Activated naive CD8-positive, alpha-beta T cell treated with anti-CD3 and anti-CD28 coated beads, Interleukin-2, amount 50 U/mL, for 24 hours (primary cell): ENCODE data around the gene GPR149.
"Not testable (repeated sequence)": the region's sequence is repeated elsewhere in the genome, so short reads cannot be mapped to it uniquely, and the experiment has no call there.

Experiments
- ATAC-seq: fragments of 150-1000 bp; cut with Tn5 transposase; one replicate; pipeline ENCODE4 v1.10.0; 2021
- DNase-seq: peaks from one replicate; pipeline ENCODE4 v3.0.0; 2021
- H3K27ac Mint-ChIP-seq: one replicate; pipeline ENCODE4 v1.8.0; 2021; ENCODE audit warnings: mild to moderate bottlenecking, mixed read lengths
- H3K27me3 Mint-ChIP-seq: one replicate; pipeline ENCODE4 v1.8.0; 2021; ENCODE audit warnings: mixed read lengths
- H3K36me3 Mint-ChIP-seq: one replicate; pipeline ENCODE4 v1.8.0; 2021; ENCODE audit warnings: low read depth, mixed read lengths
- H3K4me1 Mint-ChIP-seq: one replicate; pipeline ENCODE4 v1.8.0; 2021; ENCODE audit warnings: mixed read lengths
- H3K4me3 Mint-ChIP-seq: one replicate; pipeline ENCODE4 v1.8.0; 2021; ENCODE audit warnings: mild to moderate bottlenecking, moderate library complexity, mixed read lengths
- H3K9me3 Mint-ChIP-seq: one replicate; pipeline ENCODE4 v1.8.0; 2021; ENCODE audit warnings: mixed read lengths

Gene GPR149

GRCh38 chr3:154430014-154430413, at the start of gene GPR149:
GPR149 (minus strand) TSS chr3:154430190; CDS start chr3:154429615, 575 bp downstream.
- Mint-ChIP-seq H3K36me3 (no peaks in the 10 kb centered on the region), H3K27ac (no peak within 1 kb of the TSS), H3K4me1 (no peaks in the 10 kb centered on the region), H3K27me3 (peaks cover 43% of the 10 kb centered on the region), H3K9me3 (no peaks in the 10 kb centered on the region), H3K4me3 (no peak within 1 kb of the TSS)
- DNase-seq (no peak), ATAC-seq (no peak)

GRCh38 chr3:154473769-154474168, 43.8 kb upstream of the GPR149 start:
- Mint-ChIP-seq H3K27me3 (peaks cover 2% of the 10 kb centered on the region), H3K9me3 (peaks cover 5% of the 10 kb centered on the region), H3K36me3 (no peaks in the 10 kb centered on the region), H3K4me1 (no peaks in the 10 kb centered on the region), H3K4me3 (no peak overlapping the region), H3K27ac (no peak overlapping the region)
- ATAC-seq = no peak
- DNase-seq = no peak

GRCh38 chr3:154469585-154469984, 39.6 kb upstream of the GPR149 start:
- DNase-seq (no peak), ATAC-seq (no peak)
- Mint-ChIP-seq H3K36me3 (no peaks in the 10 kb centered on the region), H3K9me3 (peaks cover 5% of the 10 kb centered on the region), H3K27me3 (peaks cover 4% of the 10 kb centered on the region), H3K27ac (no peak overlapping the region), H3K4me3 (no peak overlapping the region), H3K4me1 (no peaks in the 10 kb centered on the region)

- H3K36me3 Mint-ChIP-seq = no peaks in the 10 kb centered on the region
- peaks cover 1% of the 10 kb centered on the region for H3K27me3 Mint-ChIP-seq
- no peaks in the 10 kb centered on the region for H3K4me1 Mint-ChIP-seq
- H3K9me3 Mint-ChIP-seq = no peaks in the 10 kb centered on the region
- no peak for DNase-seq
- no peak overlapping the region for H3K4me3 Mint-ChIP-seq
- ATAC-seq = no peak
- no peak overlapping the region for H3K27ac Mint-ChIP-seq
Observed at GRCh38 chr3:154464440-154465190, 34.6 kb upstream of the GPR149 start.

GRCh38 chr3:154458560-154458959, 28.6 kb upstream of the GPR149 start:
- Mint-ChIP-seq H3K4me3 (no peak overlapping the region), H3K27ac (no peak overlapping the region), H3K4me1 (no peaks in the 10 kb centered on the region), H3K27me3 (no peaks in the 10 kb centered on the region), H3K36me3 (no peaks in the 10 kb centered on the region), H3K9me3 (peaks cover 9% of the 10 kb centered on the region)
- DNase-seq = no peak
- no peak for ATAC-seq

GRCh38 chr3:154439081-154439480, 9.1 kb upstream of the GPR149 start:
- H3K4me3 Mint-ChIP-seq, H3K4me1 Mint-ChIP-seq, H3K9me3 Mint-ChIP-seq, H3K27me3 Mint-ChIP-seq, H3K27ac Mint-ChIP-seq, DNase-seq, ATAC-seq, H3K36me3 Mint-ChIP-seq: not testable (repeated sequence)

GRCh38 chr3:154431043-154431442, 1.1 kb upstream of the GPR149 start:
- no peaks in the 10 kb centered on the region for H3K36me3 Mint-ChIP-seq
- no peak overlapping the region for H3K27ac Mint-ChIP-seq
- H3K9me3 Mint-ChIP-seq = no peaks in the 10 kb centered on the region
- no peak for ATAC-seq
- no peak for DNase-seq
- H3K4me1 Mint-ChIP-seq = no peaks in the 10 kb centered on the region
- H3K27me3 Mint-ChIP-seq = peaks cover 39% of the 10 kb centered on the region
- H3K4me3 Mint-ChIP-seq = no peak overlapping the region

- Mint-ChIP-seq H3K27ac (no peak overlapping the region), H3K9me3 (no peaks in the 10 kb centered on the region), H3K4me1 (no peaks in the 10 kb centered on the region), H3K4me3 (no peak overlapping the region), H3K27me3 (peaks cover 45% of the 10 kb centered on the region), H3K36me3 (no peaks in the 10 kb centered on the region)
- DNase-seq (no peak), ATAC-seq (no peak)
Observed at GRCh38 chr3:154428286-154429206, 1.4 kb downstream of the GPR149 start.

- no peak for ATAC-seq
- H3K27ac Mint-ChIP-seq = no peak overlapping the region
Observed at GRCh38 chr3:154427685-154428285, 2.2 kb downstream of the GPR149 start.

GRCh38 chr3:154422694-154423093, 7.3 kb downstream of the GPR149 start:
- DNase-seq = no peak

More at GRCh38 chr3:154427685-154428285, 2.2 kb downstream of the GPR149 start:
- H3K36me3 Mint-ChIP-seq = no peaks in the 10 kb centered on the region
- no peaks in the 10 kb centered on the region for H3K4me1 Mint-ChIP-seq
- no peaks in the 10 kb centered on the region for H3K9me3 Mint-ChIP-seq
- H3K27me3 Mint-ChIP-seq = peaks cover 47% of the 10 kb centered on the region
- H3K4me3 Mint-ChIP-seq = no peak overlapping the region
- DNase-seq = no peak

GRCh38 chr3:154421083-154421482, 8.9 kb downstream of the GPR149 start:
- peaks cover 3% of the 10 kb centered on the region for H3K9me3 Mint-ChIP-seq
- DNase-seq (no peak), ATAC-seq (no peak)
- H3K4me1 Mint-ChIP-seq = no peaks in the 10 kb centered on the region
- no peak overlapping the region for H3K27ac Mint-ChIP-seq
- no peaks in the 10 kb centered on the region for H3K36me3 Mint-ChIP-seq
- peaks cover 8% of the 10 kb centered on the region for H3K27me3 Mint-ChIP-seq
- no peak overlapping the region for H3K4me3 Mint-ChIP-seq

More at GRCh38 chr3:154422694-154423093, 7.3 kb downstream of the GPR149 start:
- no peaks in the 10 kb centered on the region for H3K4me1 Mint-ChIP-seq
- peaks cover under 1% of the 10 kb centered on the region for H3K9me3 Mint-ChIP-seq
- H3K4me3 Mint-ChIP-seq = no peak overlapping the region
- H3K36me3 Mint-ChIP-seq = no peaks in the 10 kb centered on the region
- ATAC-seq = no peak
- H3K27ac Mint-ChIP-seq = no peak overlapping the region
- H3K27me3 Mint-ChIP-seq = peaks cover 22% of the 10 kb centered on the region

- ATAC-seq = no peak
Observed at GRCh38 chr3:154398084-154398967, 31.7 kb downstream of the GPR149 start.

GRCh38 chr3:154389861-154390260, 40.1 kb downstream of the GPR149 start:
- Mint-ChIP-seq H3K27me3 (peaks cover 7% of the 10 kb centered on the region), H3K27ac (no peak overlapping the region), H3K4me3 (no peak overlapping the region), H3K9me3 (peaks cover 11% of the 10 kb centered on the region), H3K4me1 (no peaks in the 10 kb centered on the region), H3K36me3 (no peaks in the 10 kb centered on the region)
- ATAC-seq = no peak
- no peak for DNase-seq

More at GRCh38 chr3:154398084-154398967, 31.7 kb downstream of the GPR149 start:
- H3K4me1 Mint-ChIP-seq = no peaks in the 10 kb centered on the region
- DNase-seq = no peak
- no peak overlapping the region for H3K4me3 Mint-ChIP-seq
- H3K27ac Mint-ChIP-seq = no peak overlapping the region
- H3K27me3 Mint-ChIP-seq = peaks cover 1% of the 10 kb centered on the region
- no peaks in the 10 kb centered on the region for H3K36me3 Mint-ChIP-seq
- H3K9me3 Mint-ChIP-seq = no peaks in the 10 kb centered on the region

GRCh38 chr3:154384479-154384878, 45.5 kb downstream of the GPR149 start:
- H3K27me3 Mint-ChIP-seq = peaks cover 2% of the 10 kb centered on the region
- DNase-seq (no peak), ATAC-seq (no peak)
- H3K27ac Mint-ChIP-seq = no peak overlapping the region
- H3K9me3 Mint-ChIP-seq = no peaks in the 10 kb centered on the region
- no peaks in the 10 kb centered on the region for H3K36me3 Mint-ChIP-seq
- H3K4me3 Mint-ChIP-seq = no peak overlapping the region
- no peaks in the 10 kb centered on the region for H3K4me1 Mint-ChIP-seq
